ENCODE results near the gene KLK10. TPM values are rescaled to one million over a fixed set of nuclear protein-coding genes. Genes with fewer than 3 reads are reported as not detected.

The KLK10 gene
- polyA plus RNA-seq, 1 of the 3 experiments (the other 2 are of a cell fraction), result not detected

DNA sequence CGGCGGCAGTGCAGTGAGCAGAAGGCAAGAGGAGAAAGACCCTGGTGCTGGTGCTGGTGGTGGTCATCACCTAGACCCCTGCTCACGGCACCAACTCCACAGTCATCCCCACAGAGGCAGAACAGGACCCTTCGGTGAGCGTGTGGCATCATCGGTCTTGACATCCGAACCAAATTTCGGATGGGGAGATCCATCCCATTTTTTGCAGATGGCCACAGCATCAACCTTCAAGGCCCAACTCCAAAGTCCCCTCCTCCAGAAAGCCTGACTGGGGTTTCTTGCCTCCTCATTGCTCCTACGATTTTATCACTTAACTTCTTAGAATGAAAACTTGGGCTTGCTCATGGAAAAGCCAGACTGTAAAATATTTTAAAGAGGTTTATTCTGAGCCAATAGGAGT lies 24.0 kb upstream of the KLK10 start:
- Histone ChIP-seq H3K4me1 (ENCODE audit: control insufficient read depth in 1 of 2, insufficient read depth in 2 of 2, low read depth in 1 of 2, low read length in 1 of 2) (no peaks in the 10 kb centered on the region), H3K27me3 (ENCODE audit: insufficient read depth) (peaks cover 37% of the 10 kb centered on the region; the same call in 1 of the 2 replicates), H3K79me2 (ENCODE audit: insufficient read depth) (no peaks in the 10 kb centered on the region), H3K27ac (ENCODE audit: low read depth in 2 of 2, low read length in 1 of 2) (no peak overlapping the region), H3K9me3 (no peaks in the 10 kb centered on the region), H4K20me1 (ENCODE audit: insufficient read depth) (no peaks in the 10 kb centered on the region), H3K36me3 (replicated peaks in 1 of 2; ENCODE audit: control insufficient read depth in 1 of 2, insufficient read depth in 2 of 2, low read length in 1 of 2) (no peaks in the 10 kb centered on the region), H3K9me2 (no peaks in the 10 kb centered on the region), H3F3A (replicated peaks; ENCODE audit: insufficient read depth) (no peaks in the 10 kb centered on the region), H3K4me3 (ENCODE audit: low read depth in 2 of 2, low read length in 1 of 2) (no peak overlapping the region), H3K4me2 (no peak overlapping the region), H2AFZ (ENCODE audit: low read depth) (no peak overlapping the region), H3K9ac (no peak overlapping the region)
- POLR2A ChIA-PET, result no interaction called here
- no peak for TF ChIP-seq RXRA (IDR thresholded peaks at IDR 0.05; ENCODE audit: borderline replicate concordance, low read depth)
- TF ChIP-seq, protein P1, sequence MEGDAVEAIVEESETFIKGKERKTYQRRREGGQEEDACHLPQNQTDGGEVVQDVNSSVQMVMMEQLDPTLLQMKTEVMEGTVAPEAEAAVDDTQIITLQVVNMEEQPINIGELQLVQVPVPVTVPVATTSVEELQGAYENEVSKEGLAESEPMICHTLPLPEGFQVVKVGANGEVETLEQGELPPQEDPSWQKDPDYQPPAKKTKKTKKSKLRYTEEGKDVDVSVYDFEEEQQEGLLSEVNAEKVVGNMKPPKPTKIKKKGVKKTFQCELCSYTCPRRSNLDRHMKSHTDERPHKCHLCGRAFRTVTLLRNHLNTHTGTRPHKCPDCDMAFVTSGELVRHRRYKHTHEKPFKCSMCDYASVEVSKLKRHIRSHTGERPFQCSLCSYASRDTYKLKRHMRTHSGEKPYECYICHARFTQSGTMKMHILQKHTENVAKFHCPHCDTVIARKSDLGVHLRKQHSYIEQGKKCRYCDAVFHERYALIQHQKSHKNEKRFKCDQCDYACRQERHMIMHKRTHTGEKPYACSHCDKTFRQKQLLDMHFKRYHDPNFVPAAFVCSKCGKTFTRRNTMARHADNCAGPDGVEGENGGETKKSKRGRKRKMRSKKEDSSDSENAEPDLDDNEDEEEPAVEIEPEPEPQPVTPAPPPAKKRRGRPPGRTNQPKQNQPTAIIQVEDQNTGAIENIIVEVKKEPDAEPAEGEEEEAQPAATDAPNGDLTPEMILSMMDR (IDR thresholded peaks at IDR 0.05), result no peak
- TF ChIP-seq, protein P2, sequence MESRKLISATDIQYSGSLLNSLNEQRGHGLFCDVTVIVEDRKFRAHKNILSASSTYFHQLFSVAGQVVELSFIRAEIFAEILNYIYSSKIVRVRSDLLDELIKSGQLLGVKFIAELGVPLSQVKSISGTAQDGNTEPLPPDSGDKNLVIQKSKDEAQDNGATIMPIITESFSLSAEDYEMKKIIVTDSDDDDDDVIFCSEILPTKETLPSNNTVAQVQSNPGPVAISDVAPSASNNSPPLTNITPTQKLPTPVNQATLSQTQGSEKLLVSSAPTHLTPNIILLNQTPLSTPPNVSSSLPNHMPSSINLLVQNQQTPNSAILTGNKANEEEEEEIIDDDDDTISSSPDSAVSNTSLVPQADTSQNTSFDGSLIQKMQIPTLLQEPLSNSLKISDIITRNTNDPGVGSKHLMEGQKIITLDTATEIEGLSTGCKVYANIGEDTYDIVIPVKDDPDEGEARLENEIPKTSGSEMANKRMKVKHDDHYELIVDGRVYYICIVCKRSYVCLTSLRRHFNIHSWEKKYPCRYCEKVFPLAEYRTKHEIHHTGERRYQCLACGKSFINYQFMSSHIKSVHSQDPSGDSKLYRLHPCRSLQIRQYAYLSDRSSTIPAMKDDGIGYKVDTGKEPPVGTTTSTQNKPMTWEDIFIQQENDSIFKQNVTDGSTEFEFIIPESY (IDR thresholded peaks at IDR 0.05; ENCODE audit: borderline replicate concordance, low read depth), result no peak
- TF ChIP-seq REST (IDR thresholded peaks at IDR 0.05; ENCODE audit: low read depth, low read length), result no peak
- TF ChIP-seq FOSL2 (IDR thresholded peaks at IDR 0.05; ENCODE audit: borderline replicate concordance, low read depth), result no peak
- no peak for TF ChIP-seq NRF1 (IDR thresholded peaks at IDR 0.05; ENCODE audit: low read depth, low read length)
- no peak for TF ChIP-seq RFX5 (IDR thresholded peaks at IDR 0.05; ENCODE audit: low read length)
- no peak for TF ChIP-seq RCOR1 (IDR thresholded peaks at IDR 0.05; ENCODE audit: low read length)
- TF ChIP-seq RAD21 (IDR thresholded peaks at IDR 0.05; ENCODE audit: low read length), result no peak
- TF ChIP-seq GABPA (IDR thresholded peaks at IDR 0.05; ENCODE audit: low read depth), result no peak
- no peak for TF ChIP-seq CHD2 (IDR thresholded peaks at IDR 0.05; ENCODE audit: low read length, partially characterized antibody)
- TF ChIP-seq FOXJ3 (CRISPR knock-in tag; IDR thresholded peaks at IDR 0.05), result no peak
- TF ChIP-seq POLR2AphosphoS5 (IDR thresholded peaks at IDR 0.05; ENCODE audit: low read depth, low read length), result no peak
- no peak for TF ChIP-seq GATA2 (CRISPR knock-in tag; IDR thresholded peaks at IDR 0.05)
- TF ChIP-seq JUND (IDR thresholded peaks at IDR 0.05), result no peak
- no peak for TF ChIP-seq USF2 (IDR thresholded peaks at IDR 0.05; ENCODE audit: borderline replicate concordance, low read depth, low read length)
- TF ChIP-seq FOXM1 (IDR thresholded peaks at IDR 0.05; ENCODE audit: low read depth), result no peak
- no peak for DNase-seq
- CTCF ChIA-PET, result interaction anchor here (0.9 to 1.3 kb wide), 2 partner anchors 22 to 26 kb away, joined by 4 read pairs; no protein-coding TSS in a partner anchor
- WGBS (ENCODE audit: low lambda C conversion rate), result 11% methylated on average over 3 of the region's 9 CpGs
